VCaP (cell line): ENCODE results near the gene TPK1.

Experiments used
- H3K27ac ChIP-seq: fragments of 450-650 bp; 2 replicates; pipeline ENCODE4 v1.5.1; 2017
- TF ChIP-seq, protein P1 (sequence below): fragments of 450-650 bp; conservative IDR thresholded peaks from 2 replicates; pipeline ENCODE4 v1.5.1; 2017; ENCODE audit warnings: mild to moderate bottlenecking, moderate library complexity

TPK1 gene

DNA sequence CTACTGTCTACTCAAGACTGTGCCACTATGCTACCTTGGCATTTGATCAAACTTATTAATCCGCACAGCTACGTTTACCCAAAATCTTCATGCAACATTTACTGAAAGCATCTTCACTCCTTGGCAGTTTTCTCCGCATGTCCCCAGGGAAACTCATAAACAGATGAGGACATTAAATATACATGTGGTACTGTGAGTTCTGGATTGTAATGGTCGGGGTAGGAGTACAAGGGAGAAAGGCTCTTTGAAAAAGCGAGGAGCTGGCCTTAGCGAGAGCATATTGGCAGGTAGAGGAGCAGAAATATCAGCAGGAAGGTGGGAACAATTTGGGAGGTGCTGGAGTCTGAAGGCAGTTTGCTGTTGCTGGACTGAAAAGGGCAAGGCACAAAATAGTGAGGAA lies 325.2 kb downstream of the TPK1 start:
- TF ChIP-seq, protein P1, sequence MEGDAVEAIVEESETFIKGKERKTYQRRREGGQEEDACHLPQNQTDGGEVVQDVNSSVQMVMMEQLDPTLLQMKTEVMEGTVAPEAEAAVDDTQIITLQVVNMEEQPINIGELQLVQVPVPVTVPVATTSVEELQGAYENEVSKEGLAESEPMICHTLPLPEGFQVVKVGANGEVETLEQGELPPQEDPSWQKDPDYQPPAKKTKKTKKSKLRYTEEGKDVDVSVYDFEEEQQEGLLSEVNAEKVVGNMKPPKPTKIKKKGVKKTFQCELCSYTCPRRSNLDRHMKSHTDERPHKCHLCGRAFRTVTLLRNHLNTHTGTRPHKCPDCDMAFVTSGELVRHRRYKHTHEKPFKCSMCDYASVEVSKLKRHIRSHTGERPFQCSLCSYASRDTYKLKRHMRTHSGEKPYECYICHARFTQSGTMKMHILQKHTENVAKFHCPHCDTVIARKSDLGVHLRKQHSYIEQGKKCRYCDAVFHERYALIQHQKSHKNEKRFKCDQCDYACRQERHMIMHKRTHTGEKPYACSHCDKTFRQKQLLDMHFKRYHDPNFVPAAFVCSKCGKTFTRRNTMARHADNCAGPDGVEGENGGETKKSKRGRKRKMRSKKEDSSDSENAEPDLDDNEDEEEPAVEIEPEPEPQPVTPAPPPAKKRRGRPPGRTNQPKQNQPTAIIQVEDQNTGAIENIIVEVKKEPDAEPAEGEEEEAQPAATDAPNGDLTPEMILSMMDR, result no peak
- no peak overlapping the region for H3K27ac ChIP-seq

DNA sequence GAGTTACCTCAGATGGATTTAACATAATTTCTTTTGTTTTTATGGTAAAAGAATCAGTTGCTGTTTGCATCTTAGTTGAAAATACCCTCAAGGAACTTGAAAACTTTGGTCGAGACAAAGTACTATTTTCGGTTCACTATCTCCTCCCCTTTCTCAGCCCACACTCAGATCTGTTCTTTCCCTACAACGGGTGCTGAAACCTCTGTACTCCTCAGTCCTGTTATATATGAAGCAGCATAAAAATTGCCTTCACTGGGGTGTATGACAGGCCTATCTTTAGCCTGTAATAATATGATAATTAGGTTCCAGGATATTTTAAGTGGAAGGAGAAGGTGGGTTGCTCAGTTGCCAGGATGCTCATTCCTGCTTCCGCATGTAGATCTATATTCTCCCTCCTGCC lies 327.2 kb downstream of the TPK1 start:
- no peak overlapping the region for H3K27ac ChIP-seq
- TF ChIP-seq, protein P1, result no peak

DNA sequence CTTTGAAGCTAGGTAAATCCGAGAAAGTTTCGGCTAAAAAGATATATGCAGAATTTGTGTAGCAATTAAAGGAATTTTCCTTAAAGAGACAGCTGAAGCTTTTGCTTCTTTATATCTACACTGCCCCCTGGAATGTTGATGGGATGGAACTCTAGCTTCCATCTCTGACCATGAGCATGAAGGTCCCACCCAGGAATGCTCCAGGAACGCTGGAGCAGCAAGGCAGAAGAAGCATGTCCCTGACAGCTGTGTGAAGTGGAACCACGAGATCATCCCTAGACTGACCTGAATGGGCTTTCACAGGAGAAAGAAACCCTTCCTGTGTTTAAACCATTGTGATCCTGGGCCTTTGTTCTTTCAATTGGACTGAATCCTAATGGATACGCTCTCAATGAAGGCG lies 332.6 kb downstream of the TPK1 start:
- TF ChIP-seq, protein P1, result no peak

DNA sequence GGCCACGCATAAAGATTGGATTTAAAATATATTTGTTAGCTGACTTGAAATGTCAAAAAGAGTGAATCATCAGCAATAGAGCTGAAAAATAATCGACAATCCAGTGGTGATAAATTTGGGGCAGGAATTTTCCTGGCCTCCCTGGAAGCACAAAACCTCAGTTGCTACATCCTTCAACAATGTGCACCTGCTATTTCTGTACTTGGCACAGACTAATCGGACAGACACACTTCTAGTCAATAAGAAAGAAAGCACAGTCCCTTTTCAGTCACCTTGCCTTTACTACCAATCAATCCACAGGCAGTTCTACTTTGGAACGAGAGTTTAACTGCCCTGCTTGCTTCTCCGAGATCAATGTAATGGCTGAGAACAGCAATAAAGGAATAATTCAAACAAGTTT lies 335.6 kb downstream of the TPK1 start:
- H3K27ac ChIP-seq, result peak overlapping the region; percentile 58
- TF ChIP-seq, protein P1, result no peak

More for the DNA sequence above, 332.6 kb downstream of the TPK1 start:
- H3K27ac ChIP-seq, result no peak overlapping the region

DNA sequence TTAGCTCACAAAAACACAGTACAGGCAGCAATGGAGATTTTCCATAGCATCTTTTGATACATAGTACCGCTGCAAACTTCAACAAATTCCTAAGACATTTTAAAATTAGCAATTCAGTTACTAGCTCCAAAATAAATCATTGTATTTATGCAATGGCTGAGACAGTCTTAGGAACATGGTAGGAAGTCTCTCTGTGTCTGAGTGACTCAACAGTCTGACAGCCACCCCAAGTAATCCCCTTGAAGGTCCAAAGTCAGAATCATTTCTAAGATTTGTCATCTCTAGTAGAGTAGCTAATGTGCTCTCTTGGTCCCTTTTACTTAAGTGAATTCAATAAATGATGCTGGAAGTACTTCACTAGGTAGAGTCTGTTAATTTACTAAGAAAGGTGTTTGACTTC lies 338.6 kb downstream of the TPK1 start:
- H3K27ac ChIP-seq, result no peak overlapping the region
- TF ChIP-seq, protein P1, result no peak

DNA sequence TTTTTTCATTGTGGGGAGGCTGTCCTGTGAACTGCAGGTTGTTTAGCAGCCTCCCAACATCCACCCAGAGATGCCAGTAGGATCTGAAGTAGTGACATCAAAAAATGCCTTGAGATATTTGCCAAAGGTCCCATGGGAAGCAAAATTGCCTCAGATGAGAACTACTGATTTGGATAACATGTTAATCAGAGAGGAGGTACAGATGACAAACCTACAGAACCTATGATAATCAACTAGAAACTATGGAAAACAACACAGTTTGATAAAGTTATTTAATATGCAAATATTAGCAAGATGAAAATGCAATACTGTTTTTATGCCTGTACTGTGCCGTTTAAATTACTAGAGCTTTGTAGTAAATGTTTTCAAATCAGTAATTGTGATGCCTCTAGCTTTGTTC lies 341.5 kb downstream of the TPK1 start:
- TF ChIP-seq, protein P1, result no peak
- H3K27ac ChIP-seq, result no peak overlapping the region

DNA sequence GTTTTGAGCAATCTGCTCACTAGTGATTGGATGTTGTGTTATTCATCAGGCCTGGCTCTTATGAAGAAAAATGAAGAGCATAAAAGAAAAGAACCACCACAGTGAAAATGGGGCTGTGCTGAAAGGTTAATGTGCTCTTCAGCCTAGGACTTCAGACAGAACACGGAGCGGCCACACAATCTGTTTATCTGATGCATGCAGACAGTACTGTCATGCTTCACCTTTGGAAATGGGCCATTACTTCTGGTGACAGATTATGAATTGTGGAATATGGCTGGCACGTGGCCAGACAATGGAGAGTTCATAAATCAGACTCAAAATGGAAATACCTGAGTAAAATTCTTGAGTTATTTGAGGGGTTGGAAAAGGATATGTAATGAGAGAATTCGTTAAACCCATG lies 346.3 kb downstream of the TPK1 start:
- no peak overlapping the region for H3K27ac ChIP-seq
- TF ChIP-seq, protein P1, result no peak

DNA sequence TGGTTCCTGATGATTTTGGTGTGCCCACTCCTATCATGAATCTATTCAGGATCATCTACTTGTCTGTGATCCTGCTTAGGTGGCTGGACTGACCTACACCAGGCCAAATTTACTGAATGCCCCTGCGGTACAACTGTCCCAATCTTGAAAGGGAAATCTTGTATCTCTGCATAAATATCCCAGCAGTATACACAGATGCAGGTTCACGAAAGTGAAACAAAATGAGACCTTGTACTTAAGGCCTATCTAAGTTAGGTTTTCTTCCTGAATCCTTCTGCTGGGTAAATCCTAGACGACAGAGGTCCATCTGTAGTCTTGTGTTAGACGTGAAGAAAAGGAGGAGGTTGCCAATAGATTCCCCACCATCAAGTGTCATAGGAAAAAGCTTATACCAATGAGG lies 346.9 kb downstream of the TPK1 start:
- TF ChIP-seq, protein P1, result no peak
- no peak overlapping the region for H3K27ac ChIP-seq
